HG02610 (cell line): ENCODE data around the gene PDE8A.
A peak's percentile ranks its signal among the peaks of the same experiment; 100 is the strongest.
"Not testable (repeated sequence)": the region's sequence is repeated elsewhere in the genome, so short reads cannot be mapped to it uniquely, and the experiment has no call there.

Experiments used
- ATAC-seq: cut with Tn5 transposase; IDR thresholded peaks from one replicate; pipeline ENCODE4 v1.9.1; 2021; ENCODE audit warnings: mild to moderate bottlenecking, moderate library complexity; ENCODE audit not compliant: unreplicated experiment

PDE8A gene

DNA sequence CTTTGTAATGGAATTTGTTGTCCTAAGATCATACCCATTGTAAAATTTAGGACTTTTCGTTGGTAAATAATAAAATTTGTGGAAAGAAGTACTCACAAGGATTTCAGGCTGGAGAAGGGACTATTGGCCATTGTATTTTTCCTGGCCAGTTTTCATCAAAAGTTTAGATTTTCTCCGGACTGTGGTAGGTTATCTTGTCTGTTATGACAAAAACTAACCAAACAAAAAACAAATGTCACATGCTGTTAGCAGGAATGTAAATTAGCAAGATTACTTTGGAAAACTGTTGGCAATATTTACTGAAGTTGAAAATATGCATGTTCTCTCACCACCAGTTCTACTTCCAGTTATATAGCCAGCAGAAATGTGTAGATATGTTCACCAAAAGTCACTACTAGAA, 27.8 kb downstream of the PDE8A start:
- ATAC-seq, result no peak

DNA sequence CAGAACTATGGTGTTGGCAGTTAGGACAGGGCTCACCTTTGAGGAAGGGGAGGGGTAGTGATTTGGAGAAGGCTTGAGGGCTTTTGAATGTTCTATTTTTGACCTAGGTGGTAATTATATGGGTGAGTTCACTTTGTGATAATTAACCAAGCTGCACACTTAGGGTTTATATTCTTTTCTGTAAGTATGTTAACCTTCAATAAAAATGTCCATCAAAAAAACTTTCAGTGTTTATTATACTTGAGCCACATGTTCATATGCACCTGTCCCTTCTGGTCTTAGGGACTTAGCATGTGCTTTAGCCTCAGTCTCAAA, 28.4 kb downstream of the PDE8A start:
- no peak for ATAC-seq

DNA sequence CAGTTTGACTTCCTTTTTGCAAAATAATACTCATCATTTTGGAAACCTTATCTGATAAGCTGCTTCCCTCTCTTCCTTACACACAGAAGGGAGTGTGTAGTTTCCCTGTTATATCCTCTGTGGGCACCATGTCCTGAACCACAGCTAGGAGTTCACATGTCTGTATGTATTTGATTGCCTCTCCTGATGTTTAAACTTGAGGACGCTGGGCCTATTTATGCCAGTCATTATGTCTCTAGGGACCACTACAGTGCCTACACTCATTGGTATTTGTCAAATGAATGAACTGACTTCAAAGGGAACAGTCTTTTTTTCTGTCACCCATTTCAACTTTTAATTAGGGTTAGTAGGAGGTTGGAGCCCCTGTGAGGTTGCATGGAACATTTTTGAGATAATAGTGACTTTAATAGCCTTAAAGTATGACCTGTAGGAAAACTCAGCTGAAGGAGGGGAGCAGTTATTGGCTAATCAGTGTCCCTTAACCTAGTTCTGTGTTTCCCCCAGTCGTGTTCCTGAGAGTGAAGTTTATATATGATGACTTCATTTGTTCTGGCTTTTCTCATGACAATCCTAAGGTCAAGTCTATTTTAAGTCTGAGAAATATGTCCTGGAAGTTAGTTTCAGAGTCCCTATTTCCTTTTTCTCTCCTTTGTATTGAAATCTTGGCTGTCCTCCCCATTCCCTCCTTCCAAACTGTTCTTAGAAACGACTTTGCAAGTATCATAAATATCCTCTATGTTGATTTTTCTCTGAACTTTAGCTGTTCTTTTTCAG, 28.9 kb downstream of the PDE8A start:
- no peak for ATAC-seq

DNA sequence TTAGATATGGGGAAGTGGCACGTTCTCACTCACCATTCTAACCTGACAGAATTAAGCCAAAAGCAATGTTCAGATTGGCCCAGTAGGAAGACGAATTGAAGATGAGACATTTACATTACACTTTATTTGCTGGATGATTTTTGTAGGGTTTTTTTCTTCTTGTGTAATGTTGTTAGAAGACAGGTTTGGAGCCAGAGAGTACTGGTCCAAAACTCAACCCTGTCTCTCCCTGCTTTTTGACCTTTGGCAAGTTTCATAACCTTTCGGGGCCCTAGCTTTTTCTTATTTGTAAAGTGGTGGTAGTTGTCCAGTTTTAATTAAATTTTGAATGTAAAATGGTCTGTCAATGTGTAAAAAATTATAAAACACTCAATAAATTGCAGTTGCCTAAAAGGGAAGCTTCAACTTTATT, 29.5 kb downstream of the PDE8A start:
- no peak for ATAC-seq

DNA sequence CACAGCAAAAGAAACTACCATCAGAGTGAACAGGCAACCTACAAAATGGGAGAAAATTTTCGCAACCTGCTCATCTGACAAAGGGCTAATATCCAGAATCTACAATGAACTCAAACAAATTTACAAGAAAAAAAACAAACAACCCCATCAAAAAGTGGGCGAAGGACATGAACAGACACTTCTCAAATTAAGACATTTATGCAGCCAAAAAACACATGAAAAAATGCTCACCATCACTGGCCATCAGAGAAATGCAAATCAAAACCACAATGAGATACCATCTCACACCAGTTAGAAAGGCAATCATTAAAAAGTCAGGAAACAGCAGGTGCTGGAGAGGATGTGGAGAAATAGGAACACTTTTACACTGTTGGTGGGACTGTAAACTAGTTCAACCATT, 30.1 kb downstream of the PDE8A start:
- ATAC-seq, result not testable (repeated sequence)

DNA sequence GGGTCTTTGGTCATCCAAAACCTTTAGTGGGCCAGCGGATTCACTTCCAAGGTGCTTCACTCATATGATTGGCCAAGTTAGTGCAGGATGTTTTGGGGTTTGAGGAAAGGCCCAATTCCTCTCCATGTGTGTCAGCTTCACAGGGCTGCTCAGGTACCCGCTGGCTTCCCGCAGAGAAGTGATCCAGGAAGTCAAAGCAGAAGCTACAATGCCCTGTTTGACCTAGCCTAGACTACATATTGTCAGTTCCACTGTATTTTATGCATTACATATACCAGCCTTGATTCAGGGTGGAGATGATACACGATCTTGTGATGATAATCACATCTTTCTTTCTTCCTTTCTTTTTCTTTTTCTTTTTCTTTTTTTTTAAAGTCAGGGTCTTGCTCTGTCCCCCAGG, 32.1 kb downstream of the PDE8A start:
- ATAC-seq, result no peak

DNA sequence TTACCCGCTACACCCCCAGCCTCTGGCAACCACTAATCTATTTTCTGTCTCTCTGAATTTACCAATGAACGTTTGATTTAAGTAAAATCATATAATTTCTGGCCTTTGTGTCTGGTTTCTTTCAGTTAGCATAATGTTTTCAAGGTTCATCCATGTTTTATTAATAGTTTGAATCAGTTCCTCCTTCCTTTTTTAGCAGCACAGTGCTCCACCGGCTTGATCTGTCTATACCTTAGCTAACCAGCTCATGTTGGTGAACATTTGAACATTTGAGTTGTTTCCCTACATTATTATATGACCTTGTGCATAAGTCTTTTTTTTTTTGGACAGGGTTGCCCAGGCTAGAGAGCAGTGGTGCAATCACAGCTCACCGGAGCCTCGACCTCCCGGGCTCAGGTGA, 33.3 kb downstream of the PDE8A start:
- ATAC-seq, result no peak

DNA sequence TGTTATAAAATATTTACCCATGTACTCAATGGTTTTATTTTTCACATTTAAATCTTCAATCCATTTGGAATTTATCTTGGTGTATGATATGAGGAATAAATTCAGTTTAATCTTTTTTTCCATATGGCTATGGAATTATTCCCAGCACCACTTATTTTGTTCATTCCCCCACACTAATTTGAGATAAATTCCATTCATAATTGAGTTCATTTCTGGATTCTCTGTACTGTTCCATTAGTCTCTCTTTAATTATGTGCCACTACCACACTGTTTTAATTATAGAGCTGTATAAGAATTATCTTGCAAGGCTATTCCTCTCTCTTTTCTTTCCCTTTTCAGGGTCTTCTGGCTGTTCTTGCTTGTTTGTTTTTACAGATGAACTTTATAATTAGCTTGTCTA, 34.6 kb downstream of the PDE8A start:
- no peak for ATAC-seq

DNA sequence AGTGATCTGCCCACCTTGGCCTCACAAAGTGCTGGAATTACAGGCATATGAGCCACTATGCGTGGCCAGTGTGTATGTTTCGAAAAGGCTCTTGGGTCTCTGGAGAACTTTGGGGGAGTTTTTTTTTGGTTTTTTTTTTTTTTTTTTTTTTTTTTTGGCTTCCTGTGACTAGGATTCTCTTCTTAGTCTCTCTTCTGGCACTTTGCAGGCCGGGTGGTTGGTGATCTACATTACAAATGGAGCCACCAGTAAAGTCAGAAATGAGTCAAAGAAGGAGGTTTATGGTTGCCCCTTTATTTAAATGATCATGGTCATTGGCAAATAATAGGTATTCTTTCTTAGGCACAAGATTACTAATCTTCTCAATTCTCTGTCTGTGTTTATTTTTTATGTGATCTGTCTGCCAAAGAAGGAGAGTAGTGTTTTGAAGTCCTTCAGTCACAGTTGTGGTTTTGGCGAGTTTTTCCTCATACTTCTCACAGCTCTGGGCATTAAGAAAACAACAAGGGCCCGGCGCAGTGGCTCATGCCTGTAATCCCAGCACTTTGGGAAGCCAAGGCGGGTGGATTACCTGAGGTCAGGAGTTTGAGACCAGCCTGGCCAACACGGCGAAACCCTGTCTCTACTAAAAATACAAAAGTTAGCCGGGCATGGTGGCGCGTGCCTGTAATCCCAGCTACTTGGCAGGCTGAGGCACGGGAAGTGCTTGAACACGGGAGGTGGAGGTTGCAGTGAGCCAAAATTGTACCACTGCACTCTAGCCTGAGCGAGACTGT, 38.3 kb downstream of the PDE8A start:
- ATAC-seq, result peak; percentile 67

DNA sequence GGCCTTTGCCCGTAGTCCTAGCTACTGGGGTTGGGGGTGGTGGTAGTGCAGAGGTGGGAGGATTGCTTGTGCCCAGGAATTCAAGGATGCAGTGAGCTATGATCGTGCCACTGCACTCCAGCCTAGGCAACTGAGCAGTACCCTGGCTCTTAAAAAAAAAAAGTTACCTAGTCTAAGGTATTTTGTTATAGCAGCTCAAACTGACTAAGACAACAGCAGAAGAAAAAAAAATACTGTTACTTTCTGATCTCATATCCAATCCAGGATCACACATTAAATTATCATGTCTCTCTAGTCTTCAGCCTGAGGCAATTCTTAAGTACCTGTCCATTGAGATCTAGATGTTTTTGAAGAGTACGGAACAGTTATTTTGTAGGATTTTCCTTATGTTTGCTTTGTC, 39.8 kb downstream of the PDE8A start:
- no peak for ATAC-seq

DNA sequence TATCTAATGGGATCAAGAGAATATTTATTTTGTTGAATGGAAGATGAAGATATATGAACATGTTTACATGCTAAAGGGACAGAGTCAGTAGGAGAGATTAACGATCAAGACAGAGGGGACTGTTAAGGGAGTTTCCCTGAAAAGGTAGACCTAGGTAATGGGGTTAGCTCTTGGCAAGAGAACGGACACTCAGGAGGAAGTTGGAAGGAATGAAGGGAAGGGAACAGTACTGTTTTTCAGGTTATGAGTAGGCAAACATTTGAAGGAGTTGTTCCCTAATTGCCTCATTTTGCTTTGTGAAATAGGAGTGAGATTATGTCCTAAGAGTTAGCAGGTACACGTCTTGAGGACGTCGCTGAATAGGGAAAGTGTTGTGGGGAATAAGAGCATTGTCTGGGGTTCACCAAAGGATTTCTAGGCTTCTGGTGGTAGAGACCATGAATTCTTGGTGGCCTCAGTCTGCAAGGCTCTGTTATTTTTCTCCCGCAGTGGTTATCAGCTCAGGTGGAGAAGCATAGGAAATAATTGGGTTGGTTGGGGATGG, 41.3 kb downstream of the PDE8A start:
- ATAC-seq, result no peak

DNA sequence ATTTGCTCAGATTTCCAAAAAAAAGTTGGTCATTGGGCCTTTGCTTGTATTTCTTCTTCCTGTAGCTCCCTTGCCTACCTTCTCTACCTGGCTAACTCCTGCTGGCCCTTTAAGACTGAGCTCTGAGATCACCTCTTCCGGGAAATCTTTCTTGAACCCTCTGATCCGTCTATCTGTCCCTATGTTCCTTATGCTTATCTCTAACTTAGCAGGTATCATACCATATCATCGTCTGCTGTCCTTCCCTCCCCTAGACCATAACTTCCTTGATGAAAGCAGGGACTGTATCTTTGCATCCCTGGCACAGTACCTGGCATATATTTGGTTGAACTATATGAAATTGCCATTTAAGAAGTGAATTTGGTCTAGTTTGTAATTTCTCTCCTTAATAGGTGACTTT, 42.3 kb downstream of the PDE8A start:
- ATAC-seq, result no peak

DNA sequence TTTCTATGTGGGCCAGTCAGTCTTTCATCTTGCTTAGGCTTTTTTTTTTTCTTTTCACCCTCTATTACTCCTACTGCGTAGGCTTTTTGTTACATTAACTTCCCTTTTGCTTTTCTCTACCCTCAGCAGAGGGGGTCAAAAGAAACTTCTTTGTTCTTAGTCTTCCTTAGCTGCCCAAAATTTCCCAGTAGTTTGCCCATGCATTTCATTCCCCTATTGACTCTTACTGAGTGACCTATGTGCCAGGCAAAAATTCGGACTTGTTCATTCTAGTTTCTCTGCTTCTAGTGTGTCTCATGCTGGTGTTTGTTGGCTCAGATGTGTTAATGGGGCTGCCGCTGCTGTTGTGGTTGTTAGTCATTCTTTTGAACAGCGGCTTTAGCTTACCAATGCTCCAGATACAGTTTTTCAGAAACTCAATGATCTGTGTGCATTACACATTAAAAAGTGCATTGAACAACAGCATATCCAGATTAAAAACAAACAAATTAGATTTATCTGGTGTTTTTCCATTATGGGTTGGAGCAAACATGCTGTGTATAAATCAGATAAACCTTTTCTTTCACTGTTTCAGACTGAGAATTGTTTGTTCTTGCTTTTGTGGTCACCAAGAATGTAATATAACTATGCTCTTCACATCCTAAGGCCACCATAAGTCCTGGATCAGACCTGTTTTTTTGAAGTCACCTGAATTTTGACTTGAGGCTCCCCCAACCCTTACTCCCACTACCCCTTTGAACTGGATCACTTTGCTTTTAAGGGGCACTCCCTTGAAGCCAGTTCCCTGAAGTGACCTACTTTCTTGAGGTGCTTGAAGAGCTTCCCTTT, 43.1 kb downstream of the PDE8A start:
- ATAC-seq, result no peak

DNA sequence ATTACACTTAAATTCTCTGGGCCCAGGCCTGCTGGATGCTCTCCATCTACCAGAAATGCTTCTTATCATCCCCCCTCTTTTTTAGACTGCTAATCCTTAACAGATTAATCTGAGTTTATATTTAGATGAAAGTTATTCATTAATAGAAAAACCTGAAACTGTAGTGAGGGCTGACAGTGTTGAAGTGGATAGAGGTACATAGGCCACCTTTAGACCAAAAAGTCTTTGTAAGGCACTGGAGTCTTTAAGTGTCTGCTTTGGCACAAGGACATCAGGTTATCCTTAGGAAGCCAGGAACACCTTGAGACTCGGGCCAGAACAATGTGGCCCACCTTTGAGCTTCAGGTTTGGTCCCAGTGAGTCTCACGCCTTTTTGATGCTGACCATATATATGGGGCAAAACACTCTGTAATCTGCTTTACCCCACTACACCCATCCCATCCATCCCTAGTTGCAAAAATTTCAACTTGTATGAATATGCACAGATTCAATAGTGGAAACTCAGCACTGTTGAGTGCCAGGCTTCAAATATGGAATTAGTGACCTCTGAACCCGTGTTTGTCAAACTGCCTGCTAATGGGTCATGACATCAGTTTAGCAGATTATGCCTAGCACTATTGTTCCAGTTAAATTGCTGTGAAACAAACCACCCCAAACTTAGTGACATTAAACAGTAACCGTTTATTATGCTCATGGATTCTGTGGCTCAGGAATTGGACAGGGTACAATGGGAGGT, 44.0 kb downstream of the PDE8A start:
- no peak for ATAC-seq

DNA sequence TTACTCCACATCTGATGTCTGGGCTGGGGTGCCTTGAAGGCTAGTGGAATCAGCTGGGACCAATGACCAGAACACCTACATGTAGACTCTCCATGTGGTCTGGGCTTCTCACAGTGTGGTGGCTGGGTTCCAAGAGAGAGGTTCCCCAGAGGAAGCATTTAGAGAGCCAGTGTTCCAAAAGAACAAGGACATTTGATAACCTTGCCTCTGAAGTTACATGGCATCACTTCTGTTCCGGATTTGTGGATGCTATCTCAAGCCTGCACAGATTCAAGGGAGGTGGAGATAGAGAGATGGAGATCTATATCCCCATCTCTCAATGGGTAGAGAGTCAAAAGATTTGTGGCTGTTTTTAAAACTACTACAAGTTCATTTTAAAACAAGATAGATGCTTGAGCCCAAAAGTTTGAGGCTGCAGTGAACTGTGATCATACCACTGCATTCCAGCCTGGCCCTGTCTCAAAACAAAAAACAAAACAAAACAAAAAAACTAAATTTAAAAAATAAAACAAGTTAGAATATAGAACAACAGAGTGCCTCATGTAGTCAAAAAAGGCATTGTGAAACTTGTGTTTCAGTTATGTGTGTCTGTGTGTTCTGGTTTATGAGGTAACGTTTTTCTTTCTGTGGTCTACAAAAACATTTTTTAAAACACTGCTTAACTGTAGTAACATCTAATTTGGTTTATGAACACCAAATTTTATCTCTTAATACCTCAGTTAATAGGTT, 44.8 kb downstream of the PDE8A start:
- no peak for ATAC-seq

DNA sequence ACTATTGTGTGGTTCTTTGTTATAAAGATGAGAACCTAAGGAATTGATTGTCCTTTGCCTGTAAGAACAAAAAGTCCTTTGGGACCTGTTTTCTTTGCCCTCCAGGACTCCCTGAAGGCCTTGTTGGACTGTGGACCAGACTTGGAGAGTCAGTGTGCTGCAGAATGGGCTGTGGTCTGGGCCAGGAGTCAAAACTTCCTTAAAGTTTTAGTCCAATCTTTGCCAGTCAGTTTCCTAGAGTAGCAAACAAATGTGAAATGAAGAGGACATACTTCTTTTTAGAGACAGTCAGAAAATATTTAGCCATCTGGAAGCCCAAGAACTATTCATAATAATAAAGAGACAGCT, 45.4 kb downstream of the PDE8A start:
- no peak for ATAC-seq

DNA sequence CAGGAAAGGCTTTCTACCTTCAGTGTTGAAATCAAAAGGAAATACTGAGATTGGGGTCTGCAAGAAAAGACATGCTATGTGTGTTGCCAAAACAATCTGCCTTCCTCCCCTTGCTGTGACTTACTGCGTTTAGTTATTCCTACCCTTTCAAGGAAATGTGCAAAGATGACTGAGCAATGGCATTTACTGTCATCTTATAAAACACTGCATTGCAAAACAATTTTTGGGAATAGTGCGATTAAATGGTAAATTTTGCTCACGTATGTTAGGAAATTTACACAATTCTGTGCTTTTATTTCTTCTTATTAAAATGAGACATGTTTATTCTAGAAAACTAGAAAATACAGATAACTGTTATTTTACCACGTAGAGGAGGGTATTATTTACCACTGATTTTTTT, 45.8 kb downstream of the PDE8A start:
- no peak for ATAC-seq

DNA sequence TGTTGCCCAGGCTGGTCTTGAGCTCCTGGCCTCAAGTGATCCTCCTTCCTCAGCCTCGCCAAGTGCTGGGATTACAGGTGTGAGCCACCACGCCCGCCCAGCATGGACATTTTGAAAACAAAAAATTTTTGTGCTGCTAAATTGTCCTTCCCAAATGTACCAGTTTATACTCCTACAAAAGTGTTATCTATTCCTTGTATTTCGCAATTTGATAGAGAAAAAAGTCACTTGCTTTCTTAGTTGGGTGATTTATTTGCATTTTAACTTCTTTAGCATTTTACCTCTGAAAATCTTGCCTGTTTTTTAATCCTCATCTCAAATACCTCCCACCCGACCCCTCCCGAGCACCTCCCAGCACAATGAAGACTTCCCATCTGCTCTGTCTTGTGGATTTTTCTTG, 46.8 kb downstream of the PDE8A start:
- ATAC-seq, result no peak

DNA sequence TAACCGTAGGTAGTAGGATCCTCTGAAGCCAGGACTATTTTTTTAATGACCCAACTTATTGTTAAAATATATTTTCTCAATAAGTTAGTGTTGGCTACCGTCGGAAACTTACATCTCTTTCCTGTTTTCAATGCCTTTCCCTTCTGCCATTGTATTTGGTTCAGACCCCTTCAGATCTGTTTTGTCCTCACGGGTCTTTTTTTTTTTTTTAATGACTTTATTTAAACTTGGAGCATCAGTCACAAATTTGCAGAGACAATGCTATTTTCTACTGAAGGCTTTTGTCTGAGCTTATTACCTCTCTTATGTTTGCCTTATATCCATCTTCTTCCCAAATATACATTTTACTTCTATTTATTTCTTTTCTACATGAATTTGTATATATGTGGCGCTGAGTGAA, 47.6 kb downstream of the PDE8A start:
- no peak for ATAC-seq

DNA sequence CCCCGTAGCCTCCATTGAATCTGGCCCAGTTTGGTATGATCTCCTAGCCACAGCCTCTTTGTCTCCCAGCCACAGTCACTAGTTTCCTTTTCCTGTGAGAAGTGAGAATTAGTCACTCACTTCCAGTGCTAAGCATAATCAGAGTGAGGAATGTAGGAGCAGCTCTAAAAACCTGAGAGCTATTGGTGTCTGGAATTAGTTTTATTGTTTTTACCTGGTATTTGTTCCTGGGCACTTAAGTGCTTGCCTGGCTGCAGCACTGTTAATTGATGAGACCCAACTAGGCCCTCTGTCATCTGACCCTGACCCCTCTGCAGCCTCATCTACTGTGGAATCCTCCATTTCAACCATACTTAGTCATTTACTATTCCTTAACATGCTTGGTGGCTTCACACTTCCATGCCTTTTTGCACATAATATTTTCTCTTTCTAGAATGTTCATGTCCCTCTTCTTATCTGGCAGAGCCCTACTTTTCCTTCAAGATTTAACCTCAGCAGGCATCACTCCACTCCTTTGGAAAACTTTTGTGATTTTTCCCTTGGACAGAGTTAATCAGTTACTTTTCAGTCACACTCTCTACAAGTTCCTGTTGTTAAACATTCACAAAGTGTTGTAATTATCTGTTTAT, 48.8 kb downstream of the PDE8A start:
- peak; percentile 43 for ATAC-seq
